Right cardiac atrium (tissue), 5 donors: Measurements from ENCODE around the gene SUPT16H. TPM values are rescaled to one million over a fixed set of nuclear protein-coding genes. Genes with fewer than 3 reads are reported as not detected.
"Not testable (repeated sequence)": the region's sequence is repeated elsewhere in the genome, so short reads cannot be mapped to it uniquely, and the experiment has no call there.

Experiments
- ATAC-seq, 2 donors: fragments of 200-7000 bp; cut with Tn5 transposase; one replicate each; pipeline versions ENCODE4 v1.8.0 to v1.9.1; 2020; ENCODE audit warnings: moderate library complexity in 2 of 2, mild to moderate bottlenecking in 1 of 2
- DNase-seq, 3 donors: peaks; one replicate each; pipeline ENCODE4 v3.0.0-alpha.2; 2020
- H3K27ac ChIP-seq: one replicate; pipeline ENCODE4 v1.5.1; 2013; ENCODE audit warnings: mild to moderate bottlenecking, low read length, control low read depth, moderate library complexity
- H3K27me3 ChIP-seq: one replicate; pipeline ENCODE4 v1.6.1; 2013; ENCODE audit not compliant: control insufficient read depth, insufficient read depth
- H3K4me1 ChIP-seq: one replicate; pipeline ENCODE4 v1.6.1; 2013; ENCODE audit warnings: low read length; ENCODE audit not compliant: control insufficient read depth, insufficient read depth
- H3K4me3 ChIP-seq: one replicate; pipeline ENCODE4 v1.5.1; 2013; ENCODE audit warnings: low read length, control low read depth
- H3K9me3 ChIP-seq: one replicate; pipeline ENCODE4 v1.6.1; 2013; ENCODE audit warnings: low read length; ENCODE audit not compliant: control insufficient read depth
- WGBS: extraction: QIAGEN DNeasy Blood & Tissue Kit; methylation state at CpG from one replicate; pipeline ENCODE4 v1.1.7; 2013; 5-methylcytosine and 5-hydroxymethylcytosine counted together
- intact Hi-C, 4 donors: fragments of 100-400 bp; cut with DNase I; formaldehyde crosslinking; loops; one replicate each; pipeline versions ENCODE4 v1.11.0 to v1.14.0; 2022 to 2023
- polyA plus RNA-seq: library from polyadenylated mRNA; stranded (reverse); fragments of 200-250 nt; gene quantifications from one replicate; pipeline ENCODE4 v1.2.3, GENCODE V29; 2013
- total RNA-seq, 4 donors: library from RNA; stranded (reverse); fragmentation: NEBNext Ultra II Directional; extraction: Animal tissue kit (Norgen Biotek cat#: 25700); gene quantifications; one replicate each; pipeline ENCODE4 v1.2.1, GENCODE V29; 2021
- donor health status: healthy with polysubstance abuse.
- donor health status: DM: no; HTN: yes; CAD: no.
- donor health status: DM: no; HTN: no; CAD: no.
- donor health status: DM: no; HTN: yes; CAD: no; lungs with severe emphysema.
- donor health status: DM: yes; HTN: yes; CAD: no.

Gene SUPT16H
- total and polyA plus RNA-seq, 5 donors: 27.4 to 38.7 (median 34.9) TPM

GRCh38 chr14:21399311-21399870 is 15.6 kb upstream of the SUPT16H start:
- ATAC-seq: no peak
- H3K27ac ChIP-seq: no peak overlapping the region
- intact Hi-C loops: no loop called here

DNA sequence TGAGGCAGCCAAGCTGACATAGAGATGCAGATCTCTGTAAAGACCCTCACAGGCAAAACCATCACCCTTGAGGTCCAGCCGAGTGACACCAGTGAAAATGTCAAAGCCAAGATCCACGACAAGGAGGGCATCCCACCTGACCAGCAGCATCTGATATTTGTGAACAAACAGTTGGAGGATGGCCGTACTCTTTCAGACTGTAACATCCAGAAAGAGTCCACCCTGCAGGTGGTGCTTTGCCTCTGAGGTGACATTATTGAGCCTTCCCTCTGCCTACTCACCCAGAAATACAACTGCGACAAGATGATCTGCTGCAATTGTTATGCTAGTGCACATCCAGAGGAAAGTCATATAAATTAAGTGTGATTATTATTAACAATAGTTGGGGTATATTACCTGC is 15.1 kb upstream of the SUPT16H start:
- DNase-seq (no peak), ATAC-seq (no peak)
- WGBS: 94% methylated on average over 4 of the region's 4 CpGs
- H3K4me1 ChIP-seq: no peaks in the 10 kb centered on the region
- no peak overlapping the region for H3K27ac ChIP-seq
- no peak overlapping the region for H3K4me3 ChIP-seq
- no peaks in the 10 kb centered on the region for H3K9me3 ChIP-seq
- intact Hi-C loops: no loop called here
- no peaks in the 10 kb centered on the region for H3K27me3 ChIP-seq

More at GRCh38 chr14:21399311-21399870, 15.6 kb upstream of the SUPT16H start:
- H3K4me3 ChIP-seq: no peak overlapping the region
- H3K4me1 ChIP-seq: no peaks in the 10 kb centered on the region
- 96% methylated on average over 5 of the region's 5 CpGs for WGBS
- DNase-seq: no peak
- no peaks in the 10 kb centered on the region for H3K9me3 ChIP-seq
- no peaks in the 10 kb centered on the region for H3K27me3 ChIP-seq

- ATAC-seq: no peak
- Histone ChIP-seq H3K9me3 (no peaks in the 10 kb centered on the region), H3K27ac (no peak overlapping the region), H3K4me3 (no peak overlapping the region), H3K27me3 (no peaks in the 10 kb centered on the region), H3K4me1 (no peaks in the 10 kb centered on the region)
- 0% methylated on average over 1 of the region's 1 CpG for WGBS
- DNase-seq: no peak
- intact Hi-C loops: no loop called here
These were observed 11.6 kb upstream of the SUPT16H start for GRCh38 chr14:21395450-21395849.

DNA sequence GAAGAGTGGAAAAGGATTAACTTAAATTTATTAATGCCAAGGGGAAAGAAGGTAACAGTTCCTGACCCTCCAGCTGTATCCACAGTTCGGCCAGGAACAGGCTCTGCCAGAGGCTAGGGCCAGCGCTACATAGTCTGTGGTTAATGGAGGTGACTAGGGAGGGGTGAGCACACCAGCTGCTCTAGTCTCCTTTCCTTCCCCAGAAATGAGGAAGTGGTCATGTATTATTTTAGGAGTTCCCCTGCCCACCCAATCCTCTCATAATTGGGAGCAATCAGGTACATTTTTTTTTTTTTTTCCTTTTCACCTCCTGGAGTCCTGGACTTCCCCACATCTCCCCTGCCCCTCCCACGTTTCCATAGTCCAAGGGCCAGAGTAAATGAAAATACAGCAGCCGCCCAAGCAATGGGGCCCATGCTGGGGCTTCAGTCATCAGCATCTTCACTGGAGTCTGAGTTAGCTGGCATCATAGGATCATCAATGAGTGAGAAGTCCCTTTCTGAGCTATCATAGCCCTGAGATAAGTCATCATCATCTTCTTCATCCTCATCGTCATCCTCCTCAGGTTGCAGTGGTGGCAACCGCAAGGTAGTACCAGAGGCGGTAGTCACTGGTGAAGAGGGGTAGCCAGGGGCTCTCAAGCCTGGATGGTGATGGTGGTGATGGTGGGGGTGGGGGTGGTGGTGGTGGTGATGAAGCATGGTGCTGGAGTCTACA is 1.5 kb upstream of the SUPT16H start:
- no peak overlapping the region for H3K27ac ChIP-seq

DNA sequence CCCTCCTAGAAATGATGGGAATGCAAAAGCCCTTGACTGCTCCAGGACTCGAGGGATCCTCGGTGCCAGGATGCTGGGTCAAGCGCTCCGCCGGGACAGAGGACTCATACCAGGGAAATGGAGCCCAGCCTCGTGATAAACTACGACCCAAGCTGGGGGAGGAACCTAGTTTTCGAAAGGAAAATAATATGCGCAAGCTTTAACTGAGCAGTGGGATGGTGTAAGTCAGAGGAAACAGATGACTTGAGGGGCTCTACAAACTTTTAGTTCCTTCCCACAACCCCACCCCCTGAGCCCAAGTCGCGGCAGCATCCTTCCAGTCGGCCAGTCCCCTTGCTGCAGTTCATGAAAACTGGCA is 654 bp upstream of the SUPT16H start:
- DNase-seq (no peak), ATAC-seq (no peak)
- peaks cover 2% of the 10 kb centered on the region for H3K4me1 ChIP-seq
- intact Hi-C loops: loop anchor here in 1 of 4 donors (10.0 kb wide), 1 partner anchor 140 kb away; no protein-coding TSS in a partner anchor
- no peaks in the 10 kb centered on the region for H3K9me3 ChIP-seq
- H3K4me3 ChIP-seq: peak overlapping the region; percentile 94
- H3K27me3 ChIP-seq: no peaks in the 10 kb centered on the region
- peak overlapping the region; percentile 97 for H3K27ac ChIP-seq
- 2% methylated on average over 12 of the region's 12 CpGs for WGBS

More for the DNA sequence above, 1.5 kb upstream of the SUPT16H start:
- Histone ChIP-seq H3K27me3 (no peaks in the 10 kb centered on the region), H3K4me3 (no peak overlapping the region), H3K4me1 (peaks cover 2% of the 10 kb centered on the region), H3K9me3 (no peaks in the 10 kb centered on the region)
- DNase-seq (no peak), ATAC-seq (no peak)
- intact Hi-C loops: loop anchor here in 1 of 4 donors (10.0 kb wide), 1 partner anchor 141 kb away; no protein-coding TSS in a partner anchor
- WGBS: 89% methylated on average over 7 of the region's 7 CpGs

DNA sequence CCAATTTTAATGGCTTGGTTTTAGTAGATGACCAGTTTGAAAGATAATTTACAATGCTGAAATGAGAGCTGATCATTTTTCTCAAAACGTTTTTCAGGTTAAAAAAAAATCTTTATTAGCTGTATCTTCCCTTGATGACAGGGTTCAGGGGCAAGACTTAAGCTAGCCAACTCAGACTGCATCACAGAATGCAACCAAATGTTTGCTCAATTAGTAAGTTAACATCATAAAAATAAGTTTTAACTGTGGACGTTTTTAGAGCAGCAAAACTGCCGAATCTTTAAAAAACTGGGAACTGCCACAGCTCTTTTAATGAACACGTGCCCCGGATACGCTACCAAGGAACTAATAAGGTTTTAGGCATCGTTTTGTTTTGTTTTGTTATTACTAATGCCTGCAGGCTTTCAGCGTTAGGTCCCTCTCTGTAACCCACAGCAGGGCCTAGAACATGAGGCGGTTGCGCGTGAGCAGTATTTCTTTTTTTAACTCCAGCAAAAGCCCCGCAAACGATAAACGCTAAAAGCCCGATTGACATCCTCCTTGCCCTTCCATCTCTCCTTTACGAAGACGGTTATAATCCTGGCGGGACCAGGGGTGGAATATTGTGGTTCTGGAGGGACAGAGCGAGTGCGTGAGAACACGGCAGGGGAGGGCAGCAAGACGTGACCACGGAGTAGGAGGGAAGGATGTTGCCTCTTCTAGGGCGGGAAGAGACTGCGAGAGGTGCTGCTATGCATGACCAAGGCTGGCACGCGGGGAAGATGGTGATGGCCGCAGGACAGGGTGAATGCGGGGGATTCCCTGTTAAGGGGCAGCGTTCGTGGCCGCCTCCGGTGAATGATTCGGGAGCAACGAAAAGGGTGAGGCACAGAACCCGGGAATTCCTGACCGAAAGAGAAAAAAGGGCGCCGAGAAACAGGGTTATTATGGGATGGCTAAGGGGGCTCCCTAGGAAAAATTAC is 652 bp downstream of the SUPT16H start:
- WGBS: under 1% methylated on average over 39 of the region's 39 CpGs
- H3K27ac ChIP-seq: peak overlapping the region; percentile 97
- no peaks in the 10 kb centered on the region for H3K9me3 ChIP-seq
- intact Hi-C loops: loop anchor here in 1 of 4 donors (10.0 kb wide), 1 partner anchor 138 kb away; no protein-coding TSS in a partner anchor
- H3K27me3 ChIP-seq: no peaks in the 10 kb centered on the region
- H3K4me1 ChIP-seq: peaks cover 2% of the 10 kb centered on the region
- H3K4me3 ChIP-seq: peak overlapping the region; percentile 94
- peak; percentile 30 to 56 for ATAC-seq
- DNase-seq: peak; percentile 27 to 76 (median 66)

- intact Hi-C loops: loop anchor here in 1 of 4 donors (10.0 kb wide), 1 partner anchor 137 kb away; no protein-coding TSS in a partner anchor
- DNase-seq (no peak), ATAC-seq (no peak)
- Histone ChIP-seq H3K27me3 (no peaks in the 10 kb centered on the region), H3K27ac (no peak overlapping the region), H3K9me3 (no peaks in the 10 kb centered on the region), H3K4me1 (peaks cover 2% of the 10 kb centered on the region), H3K4me3 (no peak overlapping the region)
These were observed 1.7 kb downstream of the SUPT16H start for GRCh38 chr14:21382095-21382494.

DNA sequence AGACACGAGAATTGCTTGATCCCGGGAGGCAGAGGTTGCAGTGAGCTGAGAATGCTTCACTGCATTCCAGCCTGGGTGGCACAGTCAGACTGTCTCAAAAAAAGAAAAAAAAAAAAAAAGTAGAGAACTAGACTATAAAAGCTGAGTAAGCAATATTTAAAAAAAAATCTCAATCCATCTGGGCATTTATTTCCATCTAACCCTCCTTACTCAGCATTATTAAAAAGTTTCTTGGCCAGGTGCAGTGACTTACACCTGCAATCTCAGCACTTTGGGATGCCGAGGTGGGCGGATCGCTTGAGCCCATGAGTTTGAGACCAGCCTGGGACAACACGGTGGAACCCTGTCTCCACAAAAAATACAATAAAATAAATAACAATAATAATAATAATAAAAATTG is 4.5 kb downstream of the SUPT16H start:
- DNase-seq (no peak), ATAC-seq (no peak)
- intact Hi-C loops: no loop called here
- no peak overlapping the region for H3K27ac ChIP-seq
- peaks cover 2% of the 10 kb centered on the region for H3K4me1 ChIP-seq
- no peaks in the 10 kb centered on the region for H3K27me3 ChIP-seq
- WGBS: 89% methylated on average over 6 of the region's 6 CpGs
- H3K4me3 ChIP-seq: no peak overlapping the region
- H3K9me3 ChIP-seq: no peaks in the 10 kb centered on the region

DNA sequence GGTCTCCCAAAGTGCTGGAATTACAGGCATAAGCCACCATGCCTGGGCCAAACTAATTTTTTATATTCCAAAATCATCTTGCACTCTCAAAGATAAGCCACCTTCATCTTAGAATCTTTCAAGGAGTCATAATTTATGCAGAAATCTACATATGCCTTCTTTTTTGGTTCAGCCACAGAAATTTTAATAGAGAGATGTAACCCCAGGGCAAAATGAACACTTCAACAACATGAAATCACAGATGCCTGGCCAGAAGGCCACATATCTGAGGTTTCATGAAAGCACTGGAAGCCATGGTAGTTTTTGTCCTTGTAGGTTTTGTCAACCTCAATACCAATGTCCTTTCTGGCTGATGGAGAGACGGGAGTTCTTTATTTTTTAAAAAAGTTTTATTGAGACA is 9.8 kb downstream of the SUPT16H start:
- no peaks in the 10 kb centered on the region for H3K9me3 ChIP-seq
- DNase-seq: no peak
- no peak for ATAC-seq
- WGBS: 92% methylated on average over 1 of the region's 1 CpG
- intact Hi-C loops: no loop called here
- H3K27me3 ChIP-seq: no peaks in the 10 kb centered on the region
- no peaks in the 10 kb centered on the region for H3K4me1 ChIP-seq
- no peak overlapping the region for H3K4me3 ChIP-seq
- no peak overlapping the region for H3K27ac ChIP-seq

DNA sequence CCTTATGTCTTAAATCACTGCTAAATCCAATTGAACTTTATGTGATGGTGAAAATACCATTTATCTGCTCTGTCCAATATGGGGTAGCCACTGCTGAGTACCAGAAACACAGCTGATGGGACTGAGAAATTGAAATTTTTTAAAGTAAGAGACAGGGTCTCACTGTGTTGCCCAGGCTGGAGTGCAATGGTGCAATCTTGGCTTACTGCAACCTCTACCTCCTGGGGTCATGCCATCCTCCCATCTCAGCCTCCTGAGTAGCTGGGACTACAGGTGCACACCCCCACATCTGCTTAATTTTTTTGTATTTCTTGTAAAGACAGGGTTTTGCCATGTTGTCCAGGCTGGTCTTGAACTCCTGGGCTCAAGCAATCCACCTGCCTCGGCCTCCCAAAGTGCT is 11.0 kb downstream of the SUPT16H start:
- H3K27ac ChIP-seq, DNase-seq, H3K4me3 ChIP-seq, H3K4me1 ChIP-seq, H3K27me3 ChIP-seq, ATAC-seq, H3K9me3 ChIP-seq, intact Hi-C loops: not testable (repeated sequence)
- WGBS: 100% methylated on average over 1 of the region's 1 CpG
